Gastroesophageal sphincter (tissue), 4 donors: ENCODE data around the gene PSMA8. TPM values are rescaled to one million over a fixed set of nuclear protein-coding genes. Genes with fewer than 3 reads are reported as not detected.
"Not testable (repeated sequence)": the region's sequence is repeated elsewhere in the genome, so short reads cannot be mapped to it uniquely, and the experiment has no call there.

Source experiments
- ATAC-seq: fragments of 150-250 bp; one replicate; pipeline ENCODE4 v1.9.1; 2016; ENCODE audit warnings: mild to moderate bottlenecking, moderate library complexity
- H3K27ac ChIP-seq, 4 donors: fragments of 200-600 bp; sonication (generic) in 3 of 4; 1 replicate in 3 of 4; 2 replicates in 1 of 4; pipeline ENCODE4 v1.5.1; 2016 to 2019
- H3K27me3 ChIP-seq: fragments of 200-600 bp; sonication (generic); one replicate; pipeline ENCODE4 v1.5.1; 2019
- H3K36me3 ChIP-seq, 2 donors: fragments of 200-600 bp; sonication (generic); one replicate each; pipeline ENCODE4 v1.5.1; 2019; ENCODE audit warnings: control low read depth in 1 of 2
- H3K4me1 ChIP-seq, 3 donors: fragments of 200-600 bp; sonication (generic); 1 replicate in 2 of 3; 2 replicates in 1 of 3; pipeline ENCODE4 v1.5.1; 2016 to 2019; ENCODE audit warnings: control low read depth in 2 of 3
- H3K4me3 ChIP-seq, 2 donors: fragments of 200-600 bp; sonication (generic); one replicate each; pipeline ENCODE4 v1.5.1; 2019; ENCODE audit warnings: mild to moderate bottlenecking in 1 of 2, moderate library complexity in 1 of 2
- H3K9me3 ChIP-seq, 3 donors: fragments of 200-600 bp; sonication (generic); one replicate each; pipeline ENCODE4 v1.5.1; 2017 to 2019; ENCODE audit warnings: control low read depth in 2 of 3
- EP300 ChIP-seq: sonication (generic); formaldehyde crosslinking; IDR thresholded peaks from one replicate; pipeline ENCODE4 v1.6.1; 2017; ENCODE audit warnings: antibody characterized with exemption, mild to moderate bottlenecking
- POLR2A ChIP-seq, 2 donors: fragments of 450-650 bp; IDR thresholded peaks; one replicate each; pipeline ENCODE4 v1.6.1; 2017; ENCODE audit warnings: antibody characterized with exemption in 2 of 2, mild to moderate bottlenecking in 2 of 2, moderate library complexity in 1 of 2
- POLR2AphosphoS5 ChIP-seq: sonication (generic); formaldehyde crosslinking; IDR thresholded peaks from one replicate; pipeline ENCODE4 v1.6.1; 2017; ENCODE audit warnings: antibody characterized with exemption
- WGBS, 2 donors: methylation state at CpG; one replicate each; pipeline ENCODE4 v1.1.5; 2018; ENCODE audit warnings: low coverage in 1 of 2; 5-methylcytosine and 5-hydroxymethylcytosine counted together
- total RNA-seq, 4 donors: library from RNA; depleted of rRNA; stranded (reverse); fragments of >200 nt; gene quantifications; one replicate each; pipeline ENCODE4 v1.1.0, GENCODE V29; 2016
- TF ChIP-seq, protein P1 (sequence below), 4 experiments: fragments of 200-600 bp in 2 of 4; fragments of 450-650 bp in 2 of 4; sonication (generic) in 1 of 4; IDR thresholded peaks; one replicate each; pipeline ENCODE4 v1.5.1; 2017 to 2019; ENCODE audit warnings: antibody characterized with exemption in 4 of 4, mild to moderate bottlenecking in 2 of 4, moderate library complexity in 2 of 4

PSMA8 gene
- total RNA-seq, 4 donors from 2014 or later = not detected

DNA sequence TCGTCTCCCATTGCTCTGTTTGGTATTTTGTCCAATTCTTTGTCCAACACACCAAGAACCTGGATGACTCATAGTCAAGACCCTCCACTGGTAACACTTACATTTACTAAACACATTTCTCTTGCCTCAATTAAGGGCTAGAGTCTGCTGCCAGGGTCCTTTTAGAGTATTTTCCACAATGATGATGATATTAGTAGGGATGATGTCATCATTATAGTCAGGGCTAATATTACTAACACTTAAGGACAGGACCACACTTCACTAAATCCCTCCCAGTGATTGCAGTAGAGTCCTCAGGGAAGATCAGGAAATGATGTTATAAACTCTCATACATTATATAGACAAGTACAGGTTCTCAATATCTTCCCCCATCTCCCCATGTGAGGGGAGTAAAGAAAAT, 29.6 kb upstream of the PSMA8 start:
- H3K27ac ChIP-seq = no peak overlapping the region
- H3K36me3 ChIP-seq = no peaks in the 10 kb centered on the region
- no peaks in the 10 kb centered on the region for H3K9me3 ChIP-seq
- H3K4me3 ChIP-seq = no peak overlapping the region
- no peak for ATAC-seq
- 60 to 67% methylated on average over 1 of the region's 1 CpG for WGBS, 2 donors
- no peaks in the 10 kb centered on the region for H3K27me3 ChIP-seq
- no peaks in the 10 kb centered on the region for H3K4me1 ChIP-seq
- TF ChIP-seq POLR2AphosphoS5 (no peak), EP300 (no peak), POLR2A (IDR thresholded peaks at IDR 0.05) (no peak)
- TF ChIP-seq, protein P1, sequence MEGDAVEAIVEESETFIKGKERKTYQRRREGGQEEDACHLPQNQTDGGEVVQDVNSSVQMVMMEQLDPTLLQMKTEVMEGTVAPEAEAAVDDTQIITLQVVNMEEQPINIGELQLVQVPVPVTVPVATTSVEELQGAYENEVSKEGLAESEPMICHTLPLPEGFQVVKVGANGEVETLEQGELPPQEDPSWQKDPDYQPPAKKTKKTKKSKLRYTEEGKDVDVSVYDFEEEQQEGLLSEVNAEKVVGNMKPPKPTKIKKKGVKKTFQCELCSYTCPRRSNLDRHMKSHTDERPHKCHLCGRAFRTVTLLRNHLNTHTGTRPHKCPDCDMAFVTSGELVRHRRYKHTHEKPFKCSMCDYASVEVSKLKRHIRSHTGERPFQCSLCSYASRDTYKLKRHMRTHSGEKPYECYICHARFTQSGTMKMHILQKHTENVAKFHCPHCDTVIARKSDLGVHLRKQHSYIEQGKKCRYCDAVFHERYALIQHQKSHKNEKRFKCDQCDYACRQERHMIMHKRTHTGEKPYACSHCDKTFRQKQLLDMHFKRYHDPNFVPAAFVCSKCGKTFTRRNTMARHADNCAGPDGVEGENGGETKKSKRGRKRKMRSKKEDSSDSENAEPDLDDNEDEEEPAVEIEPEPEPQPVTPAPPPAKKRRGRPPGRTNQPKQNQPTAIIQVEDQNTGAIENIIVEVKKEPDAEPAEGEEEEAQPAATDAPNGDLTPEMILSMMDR (IDR thresholded peaks at IDR 0.05) = no peak

DNA sequence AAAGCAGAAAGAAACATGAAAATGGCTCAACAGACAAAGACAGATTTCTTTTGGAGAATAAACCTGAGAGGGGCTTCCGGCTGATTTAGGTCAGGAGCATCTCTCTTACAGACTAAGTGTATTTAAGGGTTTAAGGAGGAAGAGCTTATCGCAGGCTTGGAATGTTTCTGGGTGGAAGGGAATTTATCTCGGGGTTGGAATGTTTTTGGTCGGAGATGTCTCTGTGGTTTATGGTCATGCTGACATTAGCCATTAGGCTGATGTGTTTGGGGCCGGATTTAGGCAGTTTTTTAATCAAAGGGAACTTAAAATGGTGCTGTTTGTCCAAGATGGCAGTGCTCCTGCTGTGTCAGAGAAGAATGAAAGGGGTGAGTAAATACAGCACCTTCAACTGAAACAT, 14.4 kb upstream of the PSMA8 start:
- Histone ChIP-seq H3K27ac (no peak overlapping the region), H3K36me3 (no peaks in the 10 kb centered on the region), H3K9me3 (peaks cover 0 to 8% (median 0%) of the 10 kb centered on the region in 3 donors), H3K4me1 (no peaks in the 10 kb centered on the region), H3K27me3 (peaks cover 8% of the 10 kb centered on the region), H3K4me3 (no peak overlapping the region)
- 79 to 97% methylated on average over 5 of the region's 5 CpGs for WGBS, 2 donors
- TF ChIP-seq EP300 (no peak), POLR2A (IDR thresholded peaks at IDR 0.05) (no peak), POLR2AphosphoS5 (no peak)
- TF ChIP-seq, protein P1 (IDR thresholded peaks at IDR 0.05) = no peak
- no peak for ATAC-seq

DNA sequence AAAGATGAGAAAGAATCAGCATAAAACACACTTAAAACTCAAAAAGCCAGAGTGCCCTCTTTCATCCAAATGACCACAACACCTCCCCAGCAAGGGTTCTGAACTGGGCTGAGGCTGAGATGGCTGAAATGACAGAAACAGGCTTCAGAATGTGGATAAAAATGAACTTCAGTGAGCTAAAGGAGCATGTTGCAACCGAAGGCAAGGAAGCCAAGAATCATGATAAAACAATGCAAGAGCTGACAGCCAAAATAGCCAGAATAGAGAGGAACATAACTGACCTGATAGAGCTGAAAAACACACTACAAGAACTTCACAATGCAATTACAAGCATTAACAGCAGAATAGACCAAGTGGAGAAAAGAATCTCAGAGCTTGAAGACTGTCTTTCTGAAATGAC, 12.2 kb upstream of the PSMA8 start:
- whole genome bisulfite sequencing, 2 donors = 57 to 67% methylated on average over 1 of the region's 1 CpG
- H3K36me3 ChIP-seq = no peaks in the 10 kb centered on the region

DNA sequence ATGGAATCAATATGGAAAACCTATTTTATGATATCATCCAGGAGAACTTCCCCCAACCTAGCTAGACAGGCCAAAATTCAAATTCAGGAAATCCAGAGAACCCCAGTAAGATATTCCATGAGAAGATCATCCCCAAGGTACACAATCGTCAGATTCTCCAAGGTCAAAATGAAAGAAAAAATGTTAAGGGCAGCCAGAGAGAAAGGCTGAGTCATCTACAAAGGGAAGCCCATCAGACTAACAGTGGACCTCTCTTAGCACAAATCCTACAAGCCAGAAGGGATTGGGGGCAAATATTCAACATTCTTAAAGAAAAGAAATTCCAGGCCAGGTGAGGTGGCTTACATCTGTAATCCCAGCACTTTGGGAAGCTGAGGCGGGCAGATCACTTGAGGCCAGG, 11.7 kb upstream of the PSMA8 start:
- not testable (repeated sequence) for H3K4me3 ChIP-seq, H3K9me3 ChIP-seq, H3K36me3 ChIP-seq, ATAC-seq, H3K27me3 ChIP-seq, H3K4me1 ChIP-seq, H3K27ac ChIP-seq
- WGBS, 2 donors = 80 to 96% methylated on average over 1 to 2 of the region's 2 CpGs

More for the DNA sequence above, 12.2 kb upstream of the PSMA8 start:
- TF ChIP-seq EP300 = no peak
- TF ChIP-seq, protein P1 (IDR thresholded peaks at IDR 0.05) = no peak
- TF ChIP-seq POLR2A (IDR thresholded peaks at IDR 0.05) = no peak
- TF ChIP-seq POLR2AphosphoS5 = no peak
- ATAC-seq = no peak
- Histone ChIP-seq H3K27ac (no peak overlapping the region), H3K4me3 (no peak overlapping the region), H3K9me3 (peaks cover 0 to 8% (median 0%) of the 10 kb centered on the region in 3 donors), H3K27me3 (peaks cover 8% of the 10 kb centered on the region), H3K4me1 (no peaks in the 10 kb centered on the region)

DNA sequence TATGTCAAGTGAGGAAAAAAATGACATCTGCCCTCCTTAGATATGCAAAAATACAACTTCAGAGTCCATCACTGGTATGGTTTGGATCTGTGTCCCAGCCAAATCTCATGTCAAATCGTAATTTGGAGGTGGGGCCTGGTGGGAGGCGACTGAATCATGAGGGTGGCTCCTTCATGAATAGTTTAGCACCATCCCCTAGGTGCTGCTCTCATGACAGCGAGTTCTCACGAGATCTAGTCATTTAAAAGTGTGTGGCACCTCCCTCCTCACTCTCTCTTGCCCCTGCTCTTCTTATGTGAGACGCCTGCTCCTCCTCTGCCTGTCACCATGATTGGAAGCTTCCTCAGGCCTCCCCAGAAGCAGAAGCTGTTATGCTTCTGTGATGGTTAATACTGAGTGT, 5.9 kb upstream of the PSMA8 start:
- H3K27ac ChIP-seq = no peak overlapping the region
- H3K27me3 ChIP-seq = no peaks in the 10 kb centered on the region
- whole genome bisulfite sequencing, 2 donors = 53 to 67% methylated on average over 4 of the region's 5 CpGs
- TF ChIP-seq POLR2AphosphoS5 (no peak), POLR2A (IDR thresholded peaks at IDR 0.05) (no peak)
- H3K9me3 ChIP-seq = peaks cover 0 to 8% (median 0%) of the 10 kb centered on the region in 3 donors
- no peaks in the 10 kb centered on the region for H3K36me3 ChIP-seq
- H3K4me1 ChIP-seq = no peaks in the 10 kb centered on the region
- no peak for ATAC-seq
- H3K4me3 ChIP-seq = no peak overlapping the region

DNA sequence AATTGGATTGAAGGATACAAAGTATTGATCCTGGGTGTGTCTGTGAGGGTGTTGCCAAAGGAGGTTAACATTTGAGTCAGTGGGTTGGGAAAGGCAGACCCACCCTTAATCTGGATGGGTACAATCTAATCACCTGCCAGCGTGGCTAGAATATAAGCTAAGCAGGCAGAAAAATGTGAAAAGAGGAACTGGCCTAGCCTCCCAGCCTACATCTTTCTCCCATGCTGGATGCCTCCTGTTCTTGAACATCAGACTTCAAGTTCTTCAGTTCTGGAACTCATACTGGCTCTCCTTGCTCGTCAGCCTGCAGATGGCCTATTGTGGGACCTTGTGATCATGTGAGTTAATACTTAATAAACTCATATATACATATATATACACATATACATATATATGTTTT, 5.5 kb upstream of the PSMA8 start:
- H3K27me3 ChIP-seq, H3K27ac ChIP-seq, ATAC-seq, H3K4me1 ChIP-seq, H3K4me3 ChIP-seq, H3K9me3 ChIP-seq, H3K36me3 ChIP-seq: not testable (repeated sequence)
- WGBS, 2 donors = 74 to 93% methylated on average over 2 of the region's 2 CpGs

DNA sequence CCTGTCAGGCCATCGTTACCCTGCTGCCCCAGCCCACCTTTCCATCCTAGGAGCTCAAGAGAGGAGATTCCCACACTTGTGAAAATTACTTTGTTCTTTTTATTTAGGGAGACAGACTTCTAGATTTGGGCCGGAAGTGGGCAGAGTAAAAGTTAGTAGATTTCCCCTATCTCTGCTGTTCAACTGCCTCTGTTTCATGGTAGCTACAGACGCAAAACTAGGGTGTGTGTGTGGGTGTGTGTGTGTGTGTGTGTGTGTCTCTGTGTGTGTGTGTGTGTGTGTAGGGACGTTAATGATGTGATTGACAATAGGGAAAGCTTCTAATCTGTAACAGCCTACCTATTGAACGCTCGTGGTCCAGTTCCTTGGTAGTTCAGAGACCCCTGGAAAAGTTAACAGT, 438 bp downstream of the PSMA8 start:
- Histone ChIP-seq H3K27ac (no peak overlapping the region), H3K27me3 (no peaks in the 10 kb centered on the region), H3K4me1 (no peaks in the 10 kb centered on the region), H3K9me3 (peaks cover 0 to 3% (median 0%) of the 10 kb centered on the region in 3 donors), H3K4me3 (no peak overlapping the region), H3K36me3 (no peaks in the 10 kb centered on the region)
- WGBS, 2 donors = 93 to 96% methylated on average over 5 of the region's 6 CpGs
- ATAC-seq = no peak
- TF ChIP-seq POLR2AphosphoS5 (no peak), POLR2A (IDR thresholded peaks at IDR 0.05) (no peak), EP300 (no peak)
- TF ChIP-seq, protein P1 (IDR thresholded peaks at IDR 0.05) = no peak
